Keratinocyte (primary cell): ENCODE data around the gene EYS. TPM values are rescaled to one million over a fixed set of nuclear protein-coding genes. Genes with fewer than 3 reads are reported as not detected.

ENCODE experiments used
- DNase-seq: peaks from one replicate; pipeline ENCODE4 v3.0.0-alpha.2; 2011; ENCODE audit warnings: low read depth, missing footprints, low spot score
- FAIRE-seq: peaks from 2 replicates; lab custom pipeline; 2011; peaks lifted over from hg19 to GRCh38; lab: Jason Lieb, UNC
- H2AFZ ChIP-seq: 2 replicates; pipeline ENCODE4 v1.6.0; 2012; ENCODE audit warnings: low read length, control low read depth, inconsistent platforms; ENCODE audit not compliant: control insufficient read depth
- H3K27ac ChIP-seq: 2 replicates; pipeline ENCODE4 v1.5.1; 2011; ENCODE audit warnings: low read length; ENCODE audit not compliant: control insufficient read depth, insufficient read depth
- H3K27me3 ChIP-seq: 3 replicates; pipeline ENCODE4 v1.6.0; 2011; ENCODE audit warnings: low read length; ENCODE audit not compliant: control insufficient read depth, insufficient read depth; ENCODE audit errors: extremely low read depth
- H3K36me3 ChIP-seq, 2 experiments: 2 replicates in 1 of 2; 3 replicates in 1 of 2; pipeline ENCODE4 v1.5.1; 2011; ENCODE audit warnings: low read length in 2 of 2, mild to moderate bottlenecking in 1 of 2; ENCODE audit not compliant: control insufficient read depth in 2 of 2, insufficient read depth in 2 of 2; ENCODE audit errors: extremely low read depth in 1 of 2
- H3K4me1 ChIP-seq: 3 replicates; pipeline ENCODE4 v1.5.1; 2011; ENCODE audit warnings: low read length; ENCODE audit not compliant: control insufficient read depth, insufficient read depth; ENCODE audit errors: extremely low read depth
- H3K4me2 ChIP-seq: 3 replicates; pipeline ENCODE4 v1.6.0; 2011; ENCODE audit warnings: low read depth, low read length; ENCODE audit not compliant: control insufficient read depth, insufficient read depth; ENCODE audit errors: extremely low read depth
- H3K4me3 ChIP-seq, 3 experiments: fragments of 200-600 bp in 1 of 3; sonication (generic) in 1 of 3; 2 replicates in 2 of 3; 3 replicates in 1 of 3; pipeline ENCODE4 v1.5.1; 2011 to 2016; ENCODE audit warnings: low read length in 3 of 3, mild to moderate bottlenecking in 3 of 3, control low read depth in 2 of 3, inconsistent platforms in 1 of 3, low read depth in 1 of 3, mixed read lengths in 1 of 3, mixed run types in 1 of 3, moderate library complexity in 1 of 3; ENCODE audit not compliant: control insufficient read depth in 2 of 3, insufficient read depth in 2 of 3; ENCODE audit errors: extremely low read depth in 1 of 3
- H3K79me2 ChIP-seq: 2 replicates; pipeline ENCODE4 v1.6.0; 2012; ENCODE audit warnings: low read length; ENCODE audit not compliant: control insufficient read depth, insufficient read depth
- H3K9ac ChIP-seq: 3 replicates; pipeline ENCODE4 v1.6.0; 2011; ENCODE audit warnings: low read length; ENCODE audit not compliant: control insufficient read depth, insufficient read depth; ENCODE audit errors: extremely low read depth
- H3K9me1 ChIP-seq: 3 replicates; pipeline ENCODE4 v1.6.0; 2011; ENCODE audit warnings: low read length; ENCODE audit not compliant: control insufficient read depth, insufficient read depth; ENCODE audit errors: extremely low read depth
- H3K9me3 ChIP-seq: 2 replicates; pipeline ENCODE4 v1.5.1; 2012; ENCODE audit warnings: low read depth, low read length; ENCODE audit not compliant: control insufficient read depth
- H4K20me1 ChIP-seq: 3 replicates; pipeline ENCODE4 v1.6.0; 2011; ENCODE audit warnings: low read length; ENCODE audit not compliant: control insufficient read depth, insufficient read depth; ENCODE audit errors: extremely low read depth
- CTCF ChIP-seq, 3 experiments: IDR thresholded peaks in 1 of 3; conservative IDR thresholded peaks in 1 of 3; optimal IDR thresholded peaks in 1 of 3; 2 replicates in 2 of 3; 3 replicates in 1 of 3; pipeline versions ENCODE3 to v1.5.1; 2011; ENCODE audit warnings: low read length in 3 of 3, mild to moderate bottlenecking in 3 of 3, moderate library complexity in 2 of 3, control low read depth in 1 of 3, inconsistent platforms in 1 of 3; ENCODE audit not compliant: insufficient read depth in 2 of 3; ENCODE audit errors: extremely low read depth in 1 of 3
- EZH2 ChIP-seq: IDR thresholded peaks from one replicate; pipeline ENCODE4 v1.6.1; 2012; ENCODE audit warnings: inconsistent platforms, mild to moderate bottlenecking, low read length, moderate library complexity
- dilution Hi-C: fragments of 300-500 bp; cut with MboI; formaldehyde crosslinking; loops from one replicate; pipeline ENCODE4 v1.7.0; 2020; ENCODE audit warnings: low sequenced_read_pairs; ENCODE audit not compliant: extremely low pct_ligation_motif_present
- polyA plus RNA-seq, 5 experiments: library from polyadenylated mRNA; depleted of rRNA in 3 of 5; stranded (reverse) in 3 of 5; stranded (forward) in 1 of 5; unstranded in 1 of 5; fragments of >200 nt; gene quantifications; 1 replicate in 1 of 5; 2 replicates in 3 of 5; 3 replicates in 1 of 5; pipeline versions ENCODE4 v1.2.1 to v1.2.3, GENCODE V29; 2011 to 2012; ENCODE audit warnings: missing spikeins in 2 of 5, low read depth in 1 of 5, low replicate concordance in 1 of 5

EYS gene
- polyA plus RNA-seq, 1 donor (not counting 4 experiments of a cell fraction or from before 2014, with no cell fraction given) = 0.34 TPM

GRCh38 chr6:63816401-63816981, 1890.5 kb downstream of the EYS start:
- Histone ChIP-seq H3K4me2 (no peak overlapping the region), H3K27ac (no peak overlapping the region), H3K36me3 (no peaks in the 10 kb centered on the region), H3K9me3 (no peaks in the 10 kb centered on the region), H3K9ac (no peak overlapping the region), H4K20me1 (no peaks in the 10 kb centered on the region), H3K4me1 (peaks cover 7% of the 10 kb centered on the region), H3K9me1 (no peaks in the 10 kb centered on the region), H3K4me3 (no peak overlapping the region), H3K27me3 (no peaks in the 10 kb centered on the region), H3K79me2 (no peaks in the 10 kb centered on the region), H2AFZ (no peak overlapping the region)
- FAIRE-seq (no peak), DNase-seq (no peak)
- no peak for TF ChIP-seq CTCF (optimal IDR thresholded peaks at IDR 0.05 in 1 of 3, IDR thresholded peaks at IDR 0.05 in 1 of 3, conservative IDR thresholded peaks at IDR 0.05 in 1 of 3; ENCODE audit: extremely low read depth in 1 of 3, insufficient read depth in 2 of 3, low read length in 3 of 3)
- TF ChIP-seq EZH2 = no peak
- dilution Hi-C loops = no loop called here

GRCh38 chr6:63814459-63814858, 1892.6 kb downstream of the EYS start:
- no peak for FAIRE-seq
- TF ChIP-seq CTCF (optimal IDR thresholded peaks at IDR 0.05 in 1 of 3, IDR thresholded peaks at IDR 0.05 in 1 of 3, conservative IDR thresholded peaks at IDR 0.05 in 1 of 3; ENCODE audit: extremely low read depth in 1 of 3, insufficient read depth in 2 of 3, low read length in 3 of 3) = no peak
- no peak for TF ChIP-seq EZH2
- peaks cover 5% of the 10 kb centered on the region for H3K4me1 ChIP-seq
- no peak overlapping the region for H3K27ac ChIP-seq
- no peak for DNase-seq
- no peaks in the 10 kb centered on the region for H3K9me3 ChIP-seq
- no peaks in the 10 kb centered on the region for H3K27me3 ChIP-seq
- H3K36me3 ChIP-seq = no peaks in the 10 kb centered on the region
- no peak overlapping the region for H3K4me2 ChIP-seq
- dilution Hi-C loops = no loop called here
- no peaks in the 10 kb centered on the region for H4K20me1 ChIP-seq
- no peaks in the 10 kb centered on the region for H3K9me1 ChIP-seq
- H2AFZ ChIP-seq = no peak overlapping the region
- no peak overlapping the region for H3K9ac ChIP-seq
- H3K4me3 ChIP-seq = no peak overlapping the region
- H3K79me2 ChIP-seq = no peaks in the 10 kb centered on the region
